ENCODE results near the gene TSPEAR.

TSPEAR gene

GRCh38 chr21:44711327-44712202, at the start of gene TSPEAR:
TSS of gene TSPEAR (minus strand) at chr21:44711572. CDS start at chr21:44711514, 58 bp downstream.
- TF ChIP-seq CTCF (IDR thresholded peaks at IDR 0.05; ENCODE audit: insufficient read depth, low read depth, low read length, missing control alignments): no peak
- no peak for DNase-seq (ENCODE audit: low read depth)
- H3K4me3 ChIP-seq (ENCODE audit: low read length): no peak within 1 kb of the TSS

GRCh38 chr21:44760376-44760775, 49.0 kb upstream of the TSPEAR start:
- DNase-seq (ENCODE audit: low read depth): no peak
- TF ChIP-seq CTCF (IDR thresholded peaks at IDR 0.05; ENCODE audit: insufficient read depth, low read depth, low read length, missing control alignments): no peak
- no peak overlapping the region for H3K4me3 ChIP-seq (ENCODE audit: low read length)

GRCh38 chr21:44759628-44760285, 48.4 kb upstream of the TSPEAR start:
- DNase-seq (ENCODE audit: low read depth): no peak
- no peak overlapping the region for H3K4me3 ChIP-seq (ENCODE audit: low read length)
- TF ChIP-seq CTCF (IDR thresholded peaks at IDR 0.05; ENCODE audit: insufficient read depth, low read depth, low read length, missing control alignments): no peak

GRCh38 chr21:44758781-44759627, 47.6 kb upstream of the TSPEAR start:
- TF ChIP-seq CTCF (IDR thresholded peaks at IDR 0.05; ENCODE audit: insufficient read depth, low read depth, low read length, missing control alignments): no peak

GRCh38 chr21:44758141-44758561, 46.8 kb upstream of the TSPEAR start:
- TF ChIP-seq CTCF (IDR thresholded peaks at IDR 0.05; ENCODE audit: insufficient read depth, low read depth, low read length, missing control alignments): no peak
- no peak overlapping the region for H3K4me3 ChIP-seq (ENCODE audit: low read length)
- no peak for DNase-seq (ENCODE audit: low read depth)

More at GRCh38 chr21:44758781-44759627, 47.6 kb upstream of the TSPEAR start:
- H3K4me3 ChIP-seq (ENCODE audit: low read length): no peak overlapping the region
- DNase-seq (ENCODE audit: low read depth): no peak

- no peak overlapping the region for H3K4me3 ChIP-seq (ENCODE audit: low read length)
- DNase-seq (ENCODE audit: low read depth): no peak
- TF ChIP-seq CTCF (IDR thresholded peaks at IDR 0.05; ENCODE audit: insufficient read depth, low read depth, low read length, missing control alignments): no peak
Observed at GRCh38 chr21:44757731-44758130, 46.4 kb upstream of the TSPEAR start.
